GM12874 (cell line): Measurements from ENCODE around the gene PEDS1.
A peak's percentile ranks its signal among the peaks of the same experiment; 100 is the strongest.

Source experiments
- CTCF ChIP-seq: IDR thresholded peaks from 2 replicates; pipeline ENCODE4 v1.5.1; 2011; ENCODE audit warnings: low read depth, mild to moderate bottlenecking, control low read depth, low read length, moderate library complexity; ENCODE audit not compliant: insufficient read depth

Gene PEDS1

GRCh38 chr20:50175938-50176933, 22.7 kb upstream of the PEDS1 start:
- no peak for TF ChIP-seq CTCF

DNA sequence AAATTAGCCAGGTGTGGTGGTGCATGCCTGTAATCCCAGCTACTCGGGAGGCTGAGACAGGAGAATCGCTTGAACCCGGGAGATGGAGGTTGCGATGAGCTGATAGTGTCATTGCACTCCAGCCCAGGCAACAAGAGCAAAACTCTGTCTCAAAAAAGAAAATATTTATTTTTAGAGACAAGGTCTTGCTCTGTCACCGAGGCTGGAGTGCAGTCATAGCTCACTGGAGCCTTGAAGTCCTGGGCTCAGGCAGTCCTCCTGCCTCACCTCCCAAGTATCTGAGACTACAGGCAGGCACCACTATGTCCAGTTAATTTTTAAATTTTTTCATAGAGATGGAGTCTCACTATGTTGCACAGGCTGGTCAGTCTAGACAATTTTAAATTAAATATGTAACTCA, 20.9 kb upstream of the PEDS1 start:
- no peak for TF ChIP-seq CTCF

DNA sequence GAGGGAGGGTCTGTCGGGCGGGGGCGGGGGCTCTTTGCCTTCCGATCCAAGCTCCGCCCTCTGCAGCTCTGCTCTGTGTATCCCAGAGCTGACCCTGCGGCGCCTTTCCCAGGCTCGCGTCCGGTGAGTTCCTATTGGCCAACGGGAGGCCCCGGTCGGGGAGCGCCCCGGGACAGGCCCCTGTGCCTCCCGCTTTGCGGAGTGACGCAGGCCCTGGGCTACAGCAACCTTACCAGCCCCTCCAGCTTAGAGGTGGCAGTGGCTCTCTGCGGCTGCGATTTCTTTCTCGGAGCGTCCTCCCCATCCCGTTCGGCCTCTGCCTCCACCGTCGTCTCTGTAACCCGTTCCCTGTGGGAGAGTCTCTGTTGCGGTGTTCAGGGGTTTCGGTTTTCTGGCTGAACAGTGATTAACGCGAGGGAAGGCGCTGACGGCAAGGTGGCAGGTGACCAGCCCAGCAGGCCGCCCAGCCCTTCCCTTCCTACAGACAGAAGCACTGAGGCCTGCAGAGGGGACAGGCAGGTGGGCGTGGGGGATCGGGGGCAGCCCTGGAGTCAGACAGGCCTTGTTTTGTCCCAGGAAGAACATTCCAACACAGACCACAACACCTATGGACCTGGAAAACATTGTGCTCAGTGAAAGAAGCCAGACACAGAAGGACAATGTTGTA, 19.0 kb upstream of the PEDS1 start:
- TF ChIP-seq CTCF, result no peak

DNA sequence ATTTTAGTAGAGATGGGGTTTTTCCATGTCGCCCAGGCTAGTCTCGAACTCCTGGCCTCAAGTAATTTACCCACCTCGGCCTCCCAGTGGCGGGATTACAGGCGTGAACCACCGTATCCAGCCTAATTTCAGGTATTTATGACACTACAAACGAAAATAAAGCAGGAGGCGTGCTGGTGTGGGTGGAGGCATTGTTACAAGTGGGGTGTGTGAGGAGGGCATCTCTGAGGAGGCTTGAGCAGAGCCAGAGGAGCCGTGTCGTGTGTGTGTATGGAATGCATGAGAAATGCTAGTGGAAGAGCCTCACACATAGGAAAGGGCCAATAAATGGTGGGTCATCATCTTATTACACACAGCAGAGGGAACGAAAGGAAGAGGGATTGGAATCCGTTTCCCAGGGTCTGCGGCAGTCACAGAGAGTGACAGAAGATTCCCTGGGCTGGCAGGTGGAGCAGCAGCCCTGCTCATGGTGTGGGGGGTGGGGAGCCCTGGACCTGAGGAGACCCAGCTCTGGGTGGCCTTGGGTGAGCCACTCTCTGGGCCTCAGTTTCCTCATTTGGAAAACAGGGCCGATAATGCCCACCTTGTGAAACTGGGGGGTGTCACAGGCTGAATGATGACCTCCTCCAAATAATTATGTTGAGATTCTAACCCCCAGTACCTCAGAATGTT, 17.2 kb upstream of the PEDS1 start:
- no peak for TF ChIP-seq CTCF

DNA sequence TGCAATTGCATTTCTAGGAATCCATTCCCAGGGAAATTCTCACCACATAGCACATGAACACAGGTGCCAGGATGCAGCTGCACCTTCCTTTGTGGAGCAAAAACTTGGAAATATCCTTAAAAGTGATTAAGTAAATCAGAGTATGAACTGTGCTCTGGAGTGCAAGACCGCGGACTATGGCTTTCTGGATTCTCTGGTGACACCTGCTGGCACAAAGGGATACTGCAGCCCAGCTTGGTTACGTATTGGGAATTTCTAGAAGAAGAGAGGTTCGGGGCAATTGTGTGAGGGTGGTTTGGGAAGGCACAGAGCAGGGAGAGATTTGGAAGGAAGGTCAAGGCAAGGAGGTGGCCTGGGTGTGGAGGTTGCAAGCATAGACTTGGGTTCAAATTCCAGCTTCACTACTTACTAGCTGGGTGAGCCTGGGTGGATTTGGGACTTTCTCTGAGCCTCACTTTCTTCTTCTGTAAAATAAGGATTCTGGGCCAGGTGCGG, 15.9 kb upstream of the PEDS1 start:
- TF ChIP-seq CTCF, result peak; percentile 87

DNA sequence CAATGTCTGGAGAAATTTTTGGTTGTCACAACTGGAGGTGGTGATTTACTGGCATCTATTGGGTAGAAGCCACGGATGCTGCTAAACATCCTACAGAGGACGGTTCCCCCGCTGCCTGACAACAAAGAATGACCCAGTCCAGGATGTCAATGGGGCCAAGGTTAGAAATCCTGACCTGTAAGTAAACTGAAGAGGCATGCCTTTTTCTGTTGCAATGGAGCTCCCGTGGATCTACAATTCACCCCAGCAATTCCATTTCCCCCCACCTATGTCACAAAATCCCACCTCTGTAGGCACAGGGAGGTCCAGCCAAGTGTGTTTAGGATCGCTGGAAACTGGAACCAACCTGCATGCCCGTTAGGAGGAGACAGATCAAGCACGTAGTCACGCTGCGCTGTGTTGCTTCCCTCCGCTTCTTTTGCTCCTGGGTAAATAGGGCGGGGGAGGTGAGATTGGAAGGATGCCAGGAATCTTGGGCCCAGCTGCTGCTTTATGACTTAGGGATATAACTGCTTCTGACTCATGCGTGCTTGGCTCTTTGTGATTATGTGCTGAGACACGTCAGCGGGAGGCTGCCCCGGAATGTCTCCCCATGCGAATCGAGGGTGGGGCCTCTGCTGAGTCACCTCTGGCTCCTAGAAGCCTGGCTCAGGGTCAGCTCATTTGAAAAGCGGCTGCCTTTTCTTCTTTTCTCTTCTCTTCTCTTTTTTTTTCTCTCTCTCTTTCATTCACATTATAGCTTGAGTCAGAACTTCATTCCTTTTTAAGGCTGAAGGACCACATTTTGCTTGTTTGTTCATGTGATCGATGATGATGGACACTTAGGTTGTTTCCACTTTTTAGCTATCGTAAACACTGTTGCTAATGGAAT, 12.4 kb upstream of the PEDS1 start:
- TF ChIP-seq CTCF, result no peak
